Chondrocyte (in vitro differentiated cells): ENCODE data around the gene ERBB4. TPM values are rescaled to one million over a fixed set of nuclear protein-coding genes. Genes with fewer than 3 reads are reported as not detected.

Source experiments
- DNase-seq: peaks from one replicate; pipeline ENCODE4 v3.0.0; 2021; ENCODE audit warnings: mixed read lengths, low spot score
- H3K27ac Mint-ChIP-seq: one replicate; pipeline ENCODE4 v1.8.0; 2021; ENCODE audit warnings: mild to moderate bottlenecking, moderate library complexity, mixed read lengths; ENCODE audit not compliant: unreplicated experiment
- H3K27me3 Mint-ChIP-seq: 2 replicates; pipeline ENCODE4 v1.8.0; 2021; ENCODE audit warnings: low read depth, mixed read lengths
- H3K36me3 Mint-ChIP-seq: 2 replicates; pipeline ENCODE4 v1.8.0; 2021; ENCODE audit warnings: low read depth, mixed read lengths
- H3K4me1 Mint-ChIP-seq: 2 replicates; pipeline ENCODE4 v1.8.0; 2021; ENCODE audit warnings: low read depth, mild to moderate bottlenecking, mixed read lengths
- H3K4me3 Mint-ChIP-seq: one replicate; pipeline ENCODE4 v1.8.0; 2021; ENCODE audit warnings: mild to moderate bottlenecking, moderate library complexity, mixed read lengths; ENCODE audit not compliant: unreplicated experiment
- H3K9me3 Mint-ChIP-seq: 2 replicates; pipeline ENCODE4 v1.8.0; 2021; ENCODE audit warnings: low read depth, mixed read lengths
- CTCF ChIP-seq: fragments of 200-600 bp; sonication (generic); IDR thresholded peaks from 2 replicates; pipeline ENCODE4 v1.5.0; 2021; ENCODE audit warnings: antibody characterized with exemption, mild to moderate bottlenecking, moderate library complexity
- total RNA-seq: library from RNA; stranded (reverse); gene quantifications from 3 replicates; pipeline ENCODE4 v1.2.1, GENCODE V29; 2021

Gene ERBB4
- total RNA-seq, 1 donor from 2014 or later, result 1.3 TPM

- DNase-seq, result no peak
- H3K4me3 Mint-ChIP-seq, result no peak overlapping the region
- H3K27ac Mint-ChIP-seq, result no peak overlapping the region
- no peaks in the 10 kb centered on the region for H3K27me3 Mint-ChIP-seq
- no peaks in the 10 kb centered on the region for H3K36me3 Mint-ChIP-seq
- no peaks in the 10 kb centered on the region for H3K9me3 Mint-ChIP-seq
- TF ChIP-seq CTCF, result no peak
- peaks cover 3% of the 10 kb centered on the region for H3K4me1 Mint-ChIP-seq
Measured at GRCh38 chr2:211875488-211875887, 663.1 kb downstream of the ERBB4 start.

- Mint-ChIP-seq H3K4me3 (no peak overlapping the region), H3K4me1 (peaks cover 17% of the 10 kb centered on the region), H3K9me3 (no peaks in the 10 kb centered on the region), H3K36me3 (no peaks in the 10 kb centered on the region), H3K27me3 (no peaks in the 10 kb centered on the region), H3K27ac (no peak overlapping the region)
- no peak for TF ChIP-seq CTCF
- DNase-seq, result no peak
Measured at GRCh38 chr2:211868996-211869533, 669.5 kb downstream of the ERBB4 start.

- Mint-ChIP-seq H3K27me3 (no peaks in the 10 kb centered on the region), H3K36me3 (no peaks in the 10 kb centered on the region), H3K4me1 (peaks cover 17% of the 10 kb centered on the region), H3K9me3 (peaks cover 2% of the 10 kb centered on the region), H3K27ac (no peak overlapping the region), H3K4me3 (no peak overlapping the region)
- no peak for TF ChIP-seq CTCF
- DNase-seq, result no peak
Measured at GRCh38 chr2:211867845-211868451, 670.7 kb downstream of the ERBB4 start.

GRCh38 chr2:211864328-211864727, 674.3 kb downstream of the ERBB4 start:
- Mint-ChIP-seq H3K27ac (no peak overlapping the region), H3K9me3 (peaks cover 5% of the 10 kb centered on the region), H3K4me3 (no peak overlapping the region), H3K4me1 (peaks cover 17% of the 10 kb centered on the region), H3K27me3 (no peaks in the 10 kb centered on the region), H3K36me3 (no peaks in the 10 kb centered on the region)
- TF ChIP-seq CTCF, result no peak
- no peak for DNase-seq

- no peak for TF ChIP-seq CTCF
- H3K36me3 Mint-ChIP-seq, result no peaks in the 10 kb centered on the region
- no peak overlapping the region for H3K4me3 Mint-ChIP-seq
- H3K9me3 Mint-ChIP-seq, result peaks cover 5% of the 10 kb centered on the region
- no peak overlapping the region for H3K27ac Mint-ChIP-seq
- no peak for DNase-seq
- H3K4me1 Mint-ChIP-seq, result no peaks in the 10 kb centered on the region
- no peaks in the 10 kb centered on the region for H3K27me3 Mint-ChIP-seq
Measured at GRCh38 chr2:211860224-211860623, 678.4 kb downstream of the ERBB4 start.
